Thyroid gland (tissue), 4 donors: Measurements from ENCODE around the gene HSPB2.

Source experiments
- CTCF ChIP-seq, 6 experiments: fragments of 200-600 bp in 3 of 6; fragments of 450-650 bp in 3 of 6; sonication (generic) in 3 of 6; IDR thresholded peaks; one replicate each; pipeline ENCODE4 v1.5.1; 2016 to 2019; ENCODE audit warnings: antibody characterized with exemption in 6 of 6, mild to moderate bottlenecking in 2 of 6, inconsistent platforms in 1 of 6, moderate library complexity in 1 of 6
- POLR2A ChIP-seq, 2 donors: fragments of 450-650 bp; IDR thresholded peaks; one replicate each; pipeline ENCODE4 v1.6.1; 2017; ENCODE audit warnings: antibody characterized with exemption in 2 of 2, mild to moderate bottlenecking in 2 of 2, moderate library complexity in 1 of 2

GRCh38 chr11:111933872-111934271 lies 21.3 kb downstream of the HSPB2 start:
- TF ChIP-seq CTCF (IDR thresholded peaks at IDR 0.05) (no peak), POLR2A (IDR thresholded peaks at IDR 0.05) (no peak)
